GM18520 (cell line): ENCODE results near the gene BMP3.

Source experiments
- ATAC-seq: cut with Tn5 transposase; IDR thresholded peaks from one replicate; pipeline ENCODE4 v1.9.1; 2021; ENCODE audit not compliant: unreplicated experiment

Gene BMP3

DNA sequence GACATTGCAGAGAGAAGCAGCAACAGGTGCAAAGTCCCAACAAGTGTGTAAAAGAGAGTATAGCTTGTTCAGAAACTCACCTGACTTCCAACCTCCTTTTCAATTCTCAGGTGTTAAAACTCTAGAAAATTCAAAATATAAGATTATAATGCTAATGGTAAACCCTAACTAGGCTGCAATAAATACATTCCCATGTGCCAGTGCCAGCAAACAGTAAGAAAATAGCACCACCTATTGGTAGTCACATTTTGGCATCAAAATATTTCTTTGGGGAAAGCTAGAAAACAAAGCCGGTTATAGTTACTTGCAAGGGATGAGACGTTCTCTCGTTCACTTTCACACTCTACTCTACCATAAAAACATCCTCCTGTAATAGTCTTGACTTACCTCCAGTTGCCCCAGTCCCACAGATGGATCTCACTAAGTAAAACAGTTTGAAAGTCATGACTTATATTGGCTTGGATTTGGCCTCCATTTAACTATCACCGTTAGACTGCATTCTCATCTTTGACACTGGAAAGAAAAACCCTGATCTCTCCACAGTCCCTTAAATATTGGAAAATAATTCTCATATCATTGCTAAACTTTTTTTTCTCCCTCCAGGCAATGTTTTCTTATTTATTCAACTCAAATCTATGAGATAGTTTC, 9.6 kb downstream of the BMP3 start:
- no peak for ATAC-seq

DNA sequence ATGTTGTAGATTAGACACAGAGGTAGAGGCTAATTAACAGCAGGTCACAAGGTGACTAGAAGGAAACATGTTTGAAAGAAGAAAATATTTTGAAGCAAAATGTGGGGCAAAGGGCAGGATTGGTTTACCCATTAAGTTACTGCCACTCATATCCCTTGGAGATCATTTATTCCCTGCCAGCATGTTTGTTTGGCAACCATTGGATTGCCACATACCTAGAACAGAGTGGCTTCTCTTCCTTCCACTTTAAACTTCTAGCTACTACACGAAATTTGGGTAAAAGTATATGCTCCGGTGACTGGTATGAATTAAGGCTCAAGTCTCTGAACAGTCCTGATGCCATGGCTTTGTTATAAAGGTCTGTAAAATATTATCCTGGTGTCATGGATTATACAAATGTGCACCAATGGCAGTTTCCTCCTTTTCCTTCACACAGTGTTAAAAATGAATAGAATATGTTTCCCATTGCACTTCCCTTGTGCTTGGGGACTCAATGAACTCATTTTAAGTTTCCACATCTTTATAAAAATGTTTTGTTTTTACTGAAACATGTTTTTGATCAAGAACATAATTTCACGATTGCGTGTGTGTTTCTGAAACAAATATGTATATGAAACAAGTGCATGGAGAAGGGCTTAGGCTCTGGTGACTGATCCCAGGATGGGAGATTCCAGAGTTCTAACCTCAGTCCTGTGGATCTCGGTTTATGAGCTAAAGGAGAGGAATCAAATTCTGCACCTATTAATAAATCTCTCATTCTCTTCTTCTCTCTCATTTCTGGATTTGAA, 12.3 kb downstream of the BMP3 start:
- no peak for ATAC-seq

DNA sequence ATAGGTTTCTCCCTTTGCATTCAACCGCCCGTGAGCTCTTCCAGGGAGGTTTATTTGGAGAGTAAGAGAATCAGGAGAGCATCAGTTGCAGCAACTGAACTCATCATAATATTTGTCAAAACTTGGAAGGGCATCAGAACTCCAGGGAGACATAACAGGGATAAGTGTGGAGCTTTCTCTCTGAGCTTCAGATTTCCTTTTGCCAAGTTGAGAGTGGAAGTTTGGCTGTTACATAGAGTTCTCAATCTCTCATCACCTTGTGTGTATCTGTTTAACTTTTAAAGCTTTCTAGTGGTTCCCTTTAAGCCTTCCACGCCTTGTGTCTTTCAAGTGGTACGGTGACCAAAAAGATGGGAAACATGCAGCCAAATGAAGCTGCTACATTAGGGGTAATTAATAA, 18.8 kb downstream of the BMP3 start:
- ATAC-seq = no peak

DNA sequence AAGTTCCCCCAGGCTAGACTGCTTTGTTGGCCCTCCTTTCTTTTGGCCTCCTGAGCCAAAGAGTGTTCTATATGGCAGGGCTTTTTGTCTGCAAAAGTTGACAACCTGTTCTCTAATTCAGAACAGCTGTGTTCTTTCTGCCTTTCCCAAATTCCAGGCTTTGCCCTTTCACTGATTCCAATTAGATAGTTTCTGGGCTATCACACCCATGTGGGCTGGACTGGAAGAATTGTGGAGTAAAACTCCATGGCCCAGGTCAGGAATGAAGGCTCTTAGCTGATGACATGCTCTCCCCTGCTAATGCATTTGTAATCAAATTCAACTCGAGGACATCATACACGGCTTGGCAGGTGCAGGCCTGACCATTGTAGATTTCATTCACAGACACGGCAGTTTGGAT, 19.4 kb downstream of the BMP3 start:
- ATAC-seq = no peak

DNA sequence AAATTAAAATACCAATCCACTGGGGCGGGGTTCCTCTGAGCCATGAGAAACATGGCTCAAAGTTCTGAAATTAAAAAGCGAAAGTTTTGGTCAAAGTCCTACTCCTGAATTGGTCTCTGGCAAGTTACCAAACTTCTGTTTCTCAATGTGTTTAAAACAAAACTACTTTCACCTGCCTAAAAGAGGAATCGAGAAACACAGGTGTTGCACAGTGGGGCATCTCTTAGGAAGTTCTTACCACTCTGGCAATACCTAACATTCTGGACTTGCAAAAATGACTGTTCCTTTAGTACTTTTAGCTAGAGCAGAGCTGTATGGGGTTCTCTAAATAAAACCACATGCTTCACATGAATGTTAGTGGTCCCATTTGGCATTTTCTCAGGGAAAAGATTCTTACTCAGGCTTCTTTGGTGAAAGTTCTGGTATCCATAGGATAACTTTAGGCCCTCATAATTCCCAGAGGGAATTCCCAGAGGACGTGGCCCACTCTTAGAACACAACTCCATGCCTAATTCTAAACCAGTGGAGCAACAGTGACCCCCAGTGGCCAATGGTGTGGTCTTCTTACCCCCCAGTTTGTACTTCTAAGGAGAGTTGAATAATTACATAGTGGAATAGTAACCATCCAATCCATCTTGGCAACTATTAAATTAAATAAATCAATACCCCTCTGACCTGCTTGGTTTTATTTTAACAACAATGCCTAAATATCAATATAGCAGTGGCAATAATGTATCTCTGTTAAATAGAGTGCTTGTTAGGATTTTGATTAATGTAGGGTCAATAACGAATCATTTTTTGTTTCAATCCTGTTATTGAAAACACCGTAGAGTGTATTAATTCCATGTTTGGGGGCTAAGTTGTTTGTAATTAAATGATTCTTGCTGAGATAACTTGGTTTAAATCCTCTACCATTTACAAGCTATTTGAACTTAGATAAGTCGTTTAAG, 21.9 kb downstream of the BMP3 start:
- ATAC-seq = peak; percentile 94

DNA sequence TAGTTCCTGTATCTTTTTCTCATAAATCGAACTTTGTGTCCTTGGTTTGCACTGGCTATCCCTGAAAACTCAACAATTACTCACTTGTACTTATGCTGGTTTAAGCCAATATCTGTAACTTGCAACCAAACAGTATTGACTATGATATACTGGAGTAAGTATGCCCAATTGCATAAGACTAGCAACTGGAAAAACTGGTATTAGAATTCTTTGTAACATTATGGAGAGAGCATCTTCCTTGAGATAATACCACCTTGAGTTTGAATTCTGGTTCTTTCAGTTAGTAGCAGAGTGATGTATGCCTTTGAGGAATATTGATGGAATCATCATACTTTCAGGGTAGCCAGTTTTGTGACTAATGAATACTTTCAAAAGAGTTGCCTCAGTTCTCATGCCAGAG, 28.1 kb downstream of the BMP3 start:
- ATAC-seq = no peak

DNA sequence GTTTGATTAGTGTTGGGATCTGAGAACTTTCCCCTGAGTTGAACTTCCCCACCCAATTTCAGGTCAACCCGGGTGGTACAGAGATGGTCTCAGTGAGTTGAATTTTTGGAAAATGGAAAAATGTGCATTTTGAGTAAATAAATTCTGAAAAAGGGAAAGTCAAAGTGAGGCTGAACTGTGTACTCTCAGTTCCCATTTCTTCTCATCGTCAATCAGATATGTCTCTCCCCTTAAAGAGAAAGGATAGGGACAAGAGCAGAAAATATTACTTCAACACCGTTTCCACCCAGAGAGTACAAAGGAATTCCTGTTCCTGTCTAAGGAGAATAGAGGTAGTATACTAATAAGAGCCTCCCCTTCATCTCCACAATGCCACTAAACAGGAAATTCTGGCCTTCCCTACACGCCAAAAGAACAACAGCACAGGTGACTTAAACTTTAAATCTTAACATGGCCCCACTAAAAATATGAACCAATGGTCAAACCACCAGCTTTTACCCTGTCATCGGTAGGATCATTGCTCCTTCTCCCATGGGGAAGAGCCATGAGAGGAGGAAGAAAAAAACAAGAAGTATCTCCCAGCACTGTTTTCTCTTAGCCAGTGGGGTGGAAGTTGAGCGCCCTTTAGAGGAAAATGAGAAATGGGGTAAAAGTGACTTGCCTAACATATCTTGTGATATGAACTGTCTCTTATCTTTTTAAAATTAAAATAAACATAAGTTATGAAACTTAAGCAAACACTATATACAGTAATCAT, 30.3 kb downstream of the BMP3 start:
- no peak for ATAC-seq

DNA sequence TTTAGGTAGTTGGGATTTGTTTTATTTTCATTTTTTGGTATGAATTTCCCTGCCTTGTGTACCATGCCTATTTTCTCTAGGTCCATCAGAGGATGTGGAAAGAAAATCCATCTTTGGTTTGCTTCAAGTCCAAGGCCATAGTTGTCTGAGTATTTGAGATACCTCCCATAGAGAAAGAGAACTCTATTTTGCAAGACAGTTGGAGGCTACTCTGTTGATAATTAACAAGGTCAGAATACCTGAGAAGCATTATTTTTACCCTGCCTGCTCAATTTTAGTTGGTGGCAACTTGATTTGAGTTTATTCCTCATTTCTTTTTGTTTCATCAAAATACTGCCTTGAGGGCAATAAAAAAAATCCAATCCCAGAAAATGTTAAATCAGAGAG, 30.8 kb downstream of the BMP3 start:
- no peak for ATAC-seq

DNA sequence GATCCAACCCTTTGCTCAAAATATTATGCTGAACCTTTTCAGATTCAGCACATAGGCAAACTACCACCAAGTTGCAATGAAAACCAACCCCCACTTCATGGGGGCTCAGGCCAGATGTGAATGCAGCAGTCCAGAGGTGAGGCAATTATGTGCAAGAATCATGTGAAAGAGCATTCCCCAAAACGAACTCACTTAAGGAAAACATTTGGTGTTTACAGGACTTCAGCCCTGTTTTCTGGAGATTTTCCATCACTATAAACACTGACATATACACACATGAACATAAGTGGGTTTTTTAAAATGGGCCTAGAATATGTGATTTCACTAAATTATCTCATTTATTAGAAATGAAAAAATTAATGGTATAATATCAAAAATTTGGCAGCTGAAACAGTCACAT, 31.5 kb downstream of the BMP3 start:
- ATAC-seq = no peak

DNA sequence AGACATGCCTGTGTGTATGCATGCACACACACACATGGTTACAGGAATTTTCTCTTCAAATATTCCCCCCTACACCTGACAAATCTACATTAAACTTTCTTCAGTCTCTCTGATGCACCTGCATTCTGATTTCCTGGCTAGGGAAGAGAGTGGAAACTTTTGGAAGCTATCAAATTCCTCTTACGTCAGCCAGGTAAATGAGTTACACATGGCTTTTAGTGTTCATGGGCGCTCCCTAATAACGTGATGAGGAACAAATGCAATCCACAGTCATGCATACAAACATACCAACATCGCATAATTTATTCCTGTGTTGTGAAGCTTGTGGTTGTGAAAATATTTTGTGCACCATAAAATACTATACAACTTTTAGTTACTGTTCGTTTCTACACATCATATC, 34.9 kb downstream of the BMP3 start:
- no peak for ATAC-seq

DNA sequence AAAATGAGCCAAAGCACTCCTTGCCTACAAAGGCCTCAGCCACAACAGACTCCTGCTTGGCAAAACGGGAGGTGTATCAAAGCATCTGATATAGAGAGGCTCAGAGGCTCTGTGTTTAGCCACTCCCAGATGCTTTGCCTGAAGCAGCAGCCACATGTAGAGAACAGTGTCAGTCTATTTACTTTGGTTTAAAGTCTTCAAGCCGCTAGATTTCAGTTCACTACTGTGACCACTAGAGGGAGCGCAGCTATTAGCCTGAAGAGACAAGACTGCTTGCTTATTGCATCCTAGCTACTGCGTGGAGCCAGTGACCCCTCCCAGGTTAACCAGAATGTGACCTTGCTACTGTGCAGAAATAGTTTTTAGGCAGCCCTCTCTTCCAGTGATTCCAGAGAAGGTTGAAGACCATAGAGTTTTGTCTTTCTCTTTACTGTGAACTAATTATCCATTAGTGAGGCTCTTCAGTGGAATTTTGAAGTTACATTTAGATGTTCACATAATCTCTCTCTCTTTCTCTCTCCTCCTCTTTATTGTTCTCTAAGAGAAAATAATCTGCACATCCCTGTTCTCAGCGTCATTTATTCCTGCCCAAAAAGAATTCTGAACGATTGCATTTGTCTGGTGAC, 39.3 kb downstream of the BMP3 start:
- peak; percentile 93 for ATAC-seq

DNA sequence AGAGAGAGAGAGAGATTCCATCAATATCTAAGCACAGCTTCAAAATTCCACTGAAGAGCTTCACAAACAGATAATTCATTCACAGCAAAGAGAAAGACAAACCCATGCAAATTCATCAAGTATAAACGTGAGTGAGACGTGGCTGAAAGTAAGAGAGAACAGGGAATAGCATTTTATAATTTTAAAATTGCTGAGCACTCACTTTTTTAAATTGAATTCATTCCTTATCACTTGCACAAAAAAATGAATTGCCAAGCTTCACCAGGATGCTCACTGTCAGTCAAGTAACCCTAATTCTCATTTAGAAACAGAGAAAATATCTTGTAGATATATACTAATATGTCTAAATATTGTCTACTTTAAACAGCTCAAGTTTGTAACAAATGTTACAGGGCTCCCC, 40.5 kb downstream of the BMP3 start:
- ATAC-seq = no peak

DNA sequence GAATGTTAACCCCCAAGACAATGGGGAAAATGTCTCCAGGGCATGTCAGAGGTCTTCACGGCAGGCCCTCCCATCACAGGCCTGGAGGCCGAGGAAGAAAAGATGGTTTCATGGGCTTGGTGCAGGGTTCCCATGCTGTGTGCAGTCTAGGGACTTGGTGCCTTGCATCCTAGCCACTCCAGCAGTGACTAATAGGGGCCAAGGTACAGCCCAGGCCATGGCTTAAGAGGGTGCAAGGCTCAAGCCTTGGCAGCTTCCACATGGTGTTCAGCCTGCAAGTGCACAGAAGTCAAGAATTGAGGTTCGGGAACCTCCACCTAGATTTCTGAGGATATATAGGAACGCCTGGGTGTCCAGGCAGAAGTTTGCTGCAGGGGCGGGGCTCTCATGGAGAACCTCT, 50.6 kb downstream of the BMP3 start:
- ATAC-seq = no peak

DNA sequence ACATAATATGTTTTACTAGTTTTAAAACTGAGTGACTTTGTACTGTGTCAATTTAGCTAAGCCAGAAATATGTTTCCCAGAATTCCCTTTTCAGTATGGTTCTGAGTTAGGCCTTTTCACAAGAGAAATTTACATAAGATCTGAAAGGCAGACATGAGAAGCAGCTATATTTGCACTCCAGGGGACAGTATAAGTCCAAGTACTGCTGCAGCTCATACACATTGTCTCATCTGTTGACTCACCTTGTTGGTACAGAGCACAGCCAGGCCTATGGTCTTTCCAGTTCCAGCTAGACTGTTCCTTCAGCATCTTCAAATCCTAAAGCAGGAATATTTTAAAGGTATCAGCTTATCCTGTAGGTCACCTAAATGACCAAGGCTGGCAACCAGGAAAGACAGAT, 53.5 kb downstream of the BMP3 start:
- no peak for ATAC-seq

DNA sequence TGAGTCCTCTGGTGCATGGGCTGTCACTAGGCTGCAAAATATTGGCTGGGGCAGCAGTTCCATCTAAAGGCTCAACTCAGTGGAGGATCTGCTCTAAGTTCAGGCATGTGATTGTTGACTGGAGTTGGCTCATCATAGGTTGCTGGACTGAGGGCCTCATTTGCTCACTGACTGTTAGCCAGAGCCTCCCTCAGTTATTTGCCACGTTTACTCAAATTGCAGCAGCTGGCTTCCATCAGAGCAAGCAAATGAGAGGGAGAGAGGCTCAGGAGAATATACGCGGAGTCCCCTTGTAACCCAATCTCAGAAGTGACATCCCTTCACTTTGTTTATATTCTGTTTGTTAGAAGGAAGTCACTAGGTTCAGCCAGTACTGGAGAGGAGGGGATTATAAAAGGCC, 54.1 kb downstream of the BMP3 start:
- no peak for ATAC-seq

DNA sequence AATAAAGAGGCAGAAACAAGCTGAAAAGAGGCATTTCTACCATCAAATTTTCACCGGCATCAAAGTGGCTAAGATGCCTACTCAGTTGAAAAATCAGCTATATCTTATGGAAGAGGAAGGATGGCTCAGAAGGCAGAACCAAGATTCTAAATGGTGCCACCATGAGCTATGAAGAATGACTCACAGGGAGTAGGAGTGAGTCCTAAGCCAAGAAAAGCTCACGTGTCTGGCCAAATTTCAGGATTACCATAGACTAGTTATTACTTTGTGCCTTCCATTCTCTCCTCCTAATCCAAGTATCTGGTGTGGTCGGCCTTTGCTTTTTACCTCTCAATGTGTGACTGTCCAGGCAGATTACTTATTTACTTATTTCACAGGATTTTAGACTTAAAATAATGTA, 54.8 kb downstream of the BMP3 start:
- no peak for ATAC-seq

DNA sequence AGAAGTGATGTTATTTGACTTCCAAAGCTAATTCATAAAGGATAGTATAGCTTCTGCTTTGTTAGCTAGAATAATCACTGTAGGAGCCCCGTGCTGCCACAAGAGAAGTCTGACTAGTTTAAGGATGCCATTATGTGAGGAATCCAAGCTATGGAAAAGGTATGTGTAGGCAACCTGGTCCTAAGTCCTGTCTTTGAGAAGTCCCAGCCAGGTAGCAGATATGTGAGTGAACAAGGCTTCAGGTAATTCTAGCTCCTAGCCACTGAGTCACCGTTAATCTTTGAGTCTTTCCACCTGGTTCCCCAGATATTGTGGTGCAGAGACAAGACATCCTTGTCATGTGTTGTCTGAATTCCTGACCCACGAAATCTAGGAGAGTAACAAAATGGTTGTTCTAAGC, 55.5 kb downstream of the BMP3 start:
- no peak for ATAC-seq

DNA sequence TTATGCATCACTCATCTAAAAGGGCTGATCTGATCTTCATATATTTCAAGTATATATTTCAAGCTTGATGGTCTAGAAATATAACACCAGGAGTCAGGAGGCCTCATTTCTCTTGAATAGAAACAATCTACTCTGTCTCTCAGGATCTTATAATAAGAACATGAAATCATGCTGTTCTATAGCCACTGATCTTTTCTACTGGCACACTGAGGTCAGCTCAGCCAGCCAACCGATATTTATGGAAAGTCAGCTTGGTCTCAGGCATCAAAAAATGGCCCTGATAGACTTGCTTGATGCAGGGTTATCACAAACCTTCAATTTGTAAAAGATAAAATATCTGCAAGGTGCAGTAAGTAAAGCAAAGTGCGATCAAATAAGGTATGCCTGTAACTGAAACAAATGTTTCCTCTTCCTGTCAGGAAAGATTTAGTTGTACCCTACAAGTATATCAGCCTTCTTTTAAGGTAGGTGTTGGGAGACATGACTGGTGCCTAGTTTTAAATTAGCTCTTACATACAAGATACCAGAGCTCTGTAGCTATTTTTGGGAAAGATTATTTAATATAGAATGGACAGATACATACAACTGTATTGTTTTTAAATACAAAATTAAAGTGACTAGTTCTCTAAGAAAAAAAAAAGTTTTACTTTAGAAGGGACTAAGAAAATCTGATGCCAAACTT, 63.4 kb downstream of the BMP3 start:
- no peak for ATAC-seq

DNA sequence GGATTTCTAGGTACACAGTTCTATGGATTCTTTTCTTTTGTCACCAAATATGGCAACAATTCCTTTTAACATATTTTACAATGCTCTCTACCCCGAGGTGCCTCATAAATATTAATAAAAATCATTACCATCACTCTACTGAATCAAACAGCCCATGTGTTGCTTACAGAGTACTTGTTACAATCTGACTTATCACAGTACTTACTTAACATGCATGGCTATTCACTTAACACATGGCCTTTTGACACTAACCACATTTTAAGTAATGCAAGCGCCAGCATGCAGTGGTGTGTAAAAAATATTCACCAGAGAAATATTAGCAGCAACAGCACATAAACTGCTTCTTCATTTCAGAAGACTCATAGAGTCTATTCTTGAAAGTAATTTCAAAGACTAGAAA, 64.9 kb downstream of the BMP3 start:
- no peak for ATAC-seq

DNA sequence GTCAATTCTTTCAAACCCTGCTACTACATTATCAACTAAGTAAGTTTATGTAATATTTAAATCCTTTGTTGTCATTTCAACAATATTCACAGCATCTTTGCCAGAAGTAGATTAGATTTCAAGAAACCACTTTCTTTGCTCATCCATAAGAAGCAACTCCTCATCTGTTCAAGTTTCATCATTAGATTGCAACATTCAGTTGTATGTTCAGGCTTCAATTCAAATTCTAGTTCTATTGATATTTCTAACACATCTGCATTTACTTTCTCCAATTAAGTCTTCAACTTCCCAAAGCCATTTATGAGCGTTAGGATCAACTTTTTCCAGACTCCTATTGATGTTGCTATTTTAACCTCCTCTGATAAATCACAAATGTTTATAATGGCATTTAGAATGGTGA, 66.1 kb downstream of the BMP3 start:
- no peak for ATAC-seq
